Vagina (tissue), 2 donors: ENCODE data around the gene NPC2.

Experiments used
- CTCF ChIP-seq, 3 experiments: fragments of 450-650 bp in 2 of 3; fragments of 200-600 bp in 1 of 3; sonication (generic) in 1 of 3; IDR thresholded peaks; one replicate each; pipeline ENCODE4 v1.5.1; 2017 to 2019; ENCODE audit warnings: antibody characterized with exemption in 3 of 3, mild to moderate bottlenecking in 2 of 3, moderate library complexity in 2 of 3
- POLR2A ChIP-seq, 2 donors: fragments of 450-650 bp; IDR thresholded peaks; one replicate each; pipeline ENCODE4 v1.6.1; 2017; ENCODE audit warnings: antibody characterized with exemption in 2 of 2, mild to moderate bottlenecking in 2 of 2, moderate library complexity in 2 of 2
- POLR2AphosphoS5 ChIP-seq, 2 donors: sonication (generic); formaldehyde crosslinking; IDR thresholded peaks; one replicate each; pipeline ENCODE4 v1.9.0; 2017; ENCODE audit warnings: antibody characterized with exemption in 2 of 2, mild to moderate bottlenecking in 2 of 2, low read depth in 1 of 2; ENCODE audit not compliant: insufficient read depth in 1 of 2

- no peak for TF ChIP-seq CTCF (IDR thresholded peaks at IDR 0.05)
- TF ChIP-seq POLR2A (IDR thresholded peaks at IDR 0.05) = no peak
- TF ChIP-seq POLR2AphosphoS5 (IDR thresholded peaks at IDR 0.05; ENCODE audit: insufficient read depth in 1 of 2, low read depth in 1 of 2) = no peak
Observed at GRCh38 chr14:74495356-74495755, 2.3 kb upstream of the NPC2 start.
